Activated CD8-positive, alpha-beta memory T cell treated with anti-CD3 and anti-CD28 coated beads for 1 hour (primary cell): ENCODE results near the gene LSM14A.

Experiments
- DNase-seq, 2 donors: peaks; one replicate each; pipeline ENCODE4 v3.0.0-alpha.2; 2020; ENCODE audit warnings: low read depth in 1 of 2; ENCODE audit errors: extremely low read depth in 1 of 2

Gene LSM14A

GRCh38 chr19:34254046-34254697, 81.9 kb downstream of the LSM14A start, which contains the start of gene GARRE1:
Gene GARRE1 (plus strand): TSS chr19:34254554. CDS start chr19:34300474, 45,920 bp downstream.
- DNase-seq = peak; percentile 40 to 81

DNA sequence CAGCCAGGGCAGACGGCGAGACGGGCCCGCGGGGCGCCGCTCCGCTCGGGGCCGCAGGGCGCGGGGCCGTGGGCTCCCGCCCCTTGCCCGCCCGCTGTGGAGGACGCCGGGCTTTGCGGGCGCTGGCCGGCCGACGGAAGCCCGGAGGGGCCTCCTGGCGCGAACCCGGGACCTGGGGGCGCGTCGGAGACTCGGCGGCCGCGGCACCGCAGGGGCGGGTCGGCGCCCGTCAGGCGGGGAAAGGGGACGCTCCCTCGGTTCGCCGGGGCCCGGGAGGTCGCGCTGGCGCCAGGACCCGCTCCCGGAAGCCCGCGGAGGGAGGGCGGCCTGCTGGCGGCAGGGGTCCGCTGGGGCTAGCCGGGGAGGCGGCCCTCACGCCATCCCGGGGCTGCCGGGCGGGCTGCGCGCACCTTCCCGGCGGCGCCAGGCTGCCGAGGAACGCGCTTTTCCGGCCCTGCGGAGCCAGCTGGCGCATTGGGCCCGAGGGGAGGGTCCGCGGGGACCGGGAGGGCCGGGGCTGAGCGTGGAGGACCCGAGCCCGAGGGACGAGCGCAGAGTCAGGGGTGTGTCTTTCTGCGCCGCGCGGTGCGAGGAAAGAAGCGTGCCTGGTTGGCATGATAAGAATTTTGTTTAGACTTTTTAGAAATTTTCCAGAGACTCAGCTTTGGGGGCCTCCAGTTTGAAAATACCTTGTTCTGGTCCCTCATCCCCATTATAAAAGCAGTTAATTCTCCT, 82.6 kb downstream of the LSM14A start:
- peak in 1 of 2 donors; percentile 8 for DNase-seq

DNA sequence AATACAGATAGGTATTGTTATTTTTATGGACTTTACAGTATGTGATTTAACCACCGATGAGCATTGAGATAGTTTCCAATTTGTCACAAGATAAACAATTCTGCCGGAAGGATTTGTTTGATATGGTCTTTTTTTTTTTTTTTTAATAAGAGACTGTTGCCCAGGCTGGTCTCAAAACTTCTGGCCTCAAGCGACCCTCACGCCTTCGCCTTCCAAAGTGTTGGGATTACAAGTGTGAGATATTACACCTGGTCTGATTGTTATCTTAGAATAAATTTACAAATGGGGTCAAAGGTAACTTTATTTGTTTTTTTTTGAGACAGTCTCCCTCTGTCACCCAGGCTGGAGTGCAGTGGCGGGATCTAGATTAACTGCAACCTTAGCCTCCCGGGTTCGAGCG, 83.2 kb downstream of the LSM14A start:
- DNase-seq = no peak

DNA sequence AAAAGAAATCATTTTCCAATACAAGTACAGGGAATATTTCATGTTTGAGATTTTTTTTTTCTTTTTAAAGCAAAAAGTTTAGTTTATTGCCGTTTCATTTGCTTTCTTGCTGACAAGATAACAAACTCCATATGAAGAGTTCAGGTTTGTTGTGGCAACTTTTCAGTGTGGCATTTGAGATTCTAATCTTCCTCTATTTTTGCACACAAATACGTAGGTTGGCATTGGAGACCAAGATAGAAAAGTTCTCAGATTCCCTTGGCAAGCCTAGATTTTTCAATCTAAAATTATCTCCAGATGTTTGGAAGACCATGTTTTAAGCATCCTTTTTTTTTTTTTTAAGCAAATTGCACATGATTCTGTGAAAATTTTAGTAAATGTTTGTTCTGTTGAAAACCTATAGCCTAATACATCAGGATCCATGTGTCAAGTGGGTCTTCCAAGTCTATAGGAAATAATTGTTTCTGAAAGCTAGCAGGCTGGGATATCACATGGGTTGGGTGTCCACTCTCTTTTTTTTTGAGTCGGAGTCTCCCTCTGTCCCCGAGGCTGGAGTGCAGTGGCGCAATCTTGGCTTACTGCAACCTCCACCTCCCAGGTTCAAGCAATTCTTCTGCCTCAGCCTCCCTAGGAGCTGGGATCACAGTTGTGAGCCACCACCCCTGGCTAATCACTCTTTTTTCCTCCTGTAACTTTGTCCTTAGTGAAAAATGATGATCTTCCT, 84.7 kb downstream of the LSM14A start:
- DNase-seq = no peak

- no peak for DNase-seq
Measured at GRCh38 chr19:34257559-34257924, 85.2 kb downstream of the LSM14A start.

DNA sequence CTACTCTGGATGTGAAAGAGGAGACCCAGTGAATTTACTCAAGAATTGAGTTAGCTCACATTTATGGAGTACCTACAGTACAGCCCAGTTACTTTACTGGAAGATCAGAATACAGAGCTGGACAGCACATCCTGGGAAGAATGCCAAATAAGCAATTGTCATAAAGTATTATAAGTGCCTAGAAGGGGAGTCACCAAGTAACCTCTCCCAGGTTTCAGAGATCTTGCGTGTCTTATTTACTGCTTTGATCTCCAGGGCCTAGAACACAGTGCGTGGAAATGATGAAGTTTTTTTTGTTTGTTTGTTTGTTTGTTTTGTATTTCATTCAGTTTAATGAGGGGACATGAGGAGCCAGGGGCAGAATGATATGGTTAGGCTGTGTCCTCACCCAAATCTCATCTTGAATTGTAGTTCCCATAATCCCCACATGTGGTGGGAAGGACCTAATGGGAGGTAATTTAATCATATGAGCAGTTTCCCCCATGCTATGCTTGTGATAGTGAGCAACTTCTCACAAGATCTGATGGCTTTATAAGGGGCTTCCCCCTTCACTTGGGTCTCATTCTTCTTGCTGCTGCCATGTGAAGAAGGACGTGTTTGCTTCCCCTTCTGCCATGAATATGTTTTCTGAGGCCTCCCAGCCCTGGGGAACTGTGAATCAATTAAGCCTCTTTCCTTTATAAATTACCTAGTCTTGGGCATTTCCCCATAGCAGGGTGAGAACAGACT, 87.2 kb downstream of the LSM14A start:
- no peak for DNase-seq

- DNase-seq = no peak
Measured at GRCh38 chr19:34260771-34261173, 88.5 kb downstream of the LSM14A start.

DNA sequence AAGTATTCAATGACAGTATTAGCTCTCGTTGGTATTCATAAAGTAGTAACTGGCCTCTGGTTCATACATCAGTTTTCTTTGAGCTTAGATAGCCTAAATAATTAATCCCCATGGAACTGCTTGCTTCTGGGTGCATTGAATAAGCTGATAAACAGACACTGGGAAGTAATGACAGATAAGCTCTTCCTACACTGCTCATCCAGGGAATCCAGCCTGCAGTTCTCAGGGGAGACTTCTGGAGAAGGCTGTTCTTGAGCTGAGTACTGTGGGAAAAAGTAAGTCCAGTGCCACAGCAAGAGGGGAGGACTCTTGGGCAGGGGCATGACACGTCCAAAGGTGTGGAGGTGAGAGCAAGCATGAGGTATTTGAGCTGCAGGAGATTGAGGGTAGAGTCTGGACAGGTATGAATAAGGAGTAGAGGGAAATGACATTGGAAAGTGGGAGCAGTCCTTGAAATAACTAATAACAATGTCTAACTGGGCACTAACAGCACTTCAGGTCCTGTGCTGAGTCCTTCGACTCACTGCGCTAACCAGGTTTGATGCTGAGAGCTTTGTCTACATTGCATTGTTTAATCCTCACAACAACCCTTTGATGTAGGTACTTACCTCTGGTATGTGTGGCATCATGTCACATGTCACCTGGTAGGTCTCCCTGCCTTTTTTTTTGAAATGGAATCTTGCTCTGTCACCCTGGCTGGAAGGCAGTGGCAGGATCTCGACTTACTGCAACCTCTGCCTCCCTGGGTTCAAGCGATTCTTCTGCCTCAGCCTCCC, 89.2 kb downstream of the LSM14A start:
- DNase-seq = no peak

DNA sequence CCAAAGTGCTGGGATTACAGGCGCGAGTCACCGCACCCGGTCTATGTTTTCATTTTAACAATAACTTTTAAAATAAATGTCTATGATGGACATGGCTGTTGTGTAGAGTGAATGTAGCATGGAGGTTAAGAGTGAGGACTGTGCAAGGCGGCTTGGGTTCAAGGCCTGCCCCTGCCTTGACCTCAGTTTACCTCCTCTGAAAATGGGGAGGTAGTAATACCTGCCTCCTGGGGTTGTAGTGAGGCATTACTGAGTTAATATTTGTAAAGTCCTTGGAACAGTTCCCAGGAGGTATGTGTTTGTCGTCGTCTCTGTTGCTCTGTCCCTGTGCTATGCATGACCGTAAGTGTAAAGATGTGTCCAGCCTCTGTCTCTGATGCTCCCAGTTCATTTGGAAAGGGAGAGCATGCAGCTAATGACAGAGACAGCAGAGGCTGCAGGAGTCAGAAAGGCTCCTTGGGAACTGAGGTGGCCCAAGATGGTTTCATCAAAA, 91.5 kb downstream of the LSM14A start:
- no peak for DNase-seq

DNA sequence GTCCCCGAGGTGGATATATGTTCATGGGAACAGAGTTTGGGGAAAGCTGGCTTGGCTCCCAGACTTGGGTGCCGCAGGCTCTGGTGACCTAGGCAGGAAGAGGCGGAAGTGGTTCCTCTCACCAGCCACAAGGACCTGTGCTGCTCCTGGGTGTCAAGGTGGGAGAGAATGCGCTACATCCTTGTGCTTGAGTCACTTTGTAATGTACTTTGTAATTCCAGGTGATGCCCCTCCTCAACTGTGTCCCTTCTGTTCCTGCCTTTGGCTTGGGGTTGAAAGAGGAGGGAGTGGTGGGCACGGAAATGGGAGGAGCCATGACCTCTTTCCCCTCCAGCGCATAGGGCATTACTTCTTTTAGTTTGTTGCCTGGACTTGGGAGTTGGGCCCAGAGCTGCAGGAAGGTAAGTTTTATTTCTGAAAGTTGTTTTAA, 92.9 kb downstream of the LSM14A start:
- DNase-seq = no peak

GRCh38 chr19:34269081-34269480, 96.8 kb downstream of the LSM14A start:
- DNase-seq = no peak

DNA sequence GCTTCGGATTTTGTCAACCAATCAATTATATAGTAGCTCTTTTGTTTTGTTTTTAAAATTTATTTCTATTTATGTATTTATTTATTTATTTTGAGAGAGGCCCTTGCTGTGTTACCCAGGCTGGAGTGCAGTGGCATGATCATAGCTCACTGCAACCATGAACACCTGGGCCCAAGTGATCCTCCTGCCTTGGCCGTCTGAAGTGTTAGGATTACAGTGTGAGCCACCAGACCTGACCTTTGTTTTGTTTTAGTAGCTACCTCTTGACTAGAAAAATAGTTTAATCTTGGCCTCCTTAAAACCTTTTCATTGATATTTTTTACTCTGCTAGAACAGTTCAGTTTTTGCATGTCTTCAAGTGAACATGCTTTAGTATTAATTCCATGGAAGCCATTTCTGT, 97.2 kb downstream of the LSM14A start:
- no peak for DNase-seq

DNA sequence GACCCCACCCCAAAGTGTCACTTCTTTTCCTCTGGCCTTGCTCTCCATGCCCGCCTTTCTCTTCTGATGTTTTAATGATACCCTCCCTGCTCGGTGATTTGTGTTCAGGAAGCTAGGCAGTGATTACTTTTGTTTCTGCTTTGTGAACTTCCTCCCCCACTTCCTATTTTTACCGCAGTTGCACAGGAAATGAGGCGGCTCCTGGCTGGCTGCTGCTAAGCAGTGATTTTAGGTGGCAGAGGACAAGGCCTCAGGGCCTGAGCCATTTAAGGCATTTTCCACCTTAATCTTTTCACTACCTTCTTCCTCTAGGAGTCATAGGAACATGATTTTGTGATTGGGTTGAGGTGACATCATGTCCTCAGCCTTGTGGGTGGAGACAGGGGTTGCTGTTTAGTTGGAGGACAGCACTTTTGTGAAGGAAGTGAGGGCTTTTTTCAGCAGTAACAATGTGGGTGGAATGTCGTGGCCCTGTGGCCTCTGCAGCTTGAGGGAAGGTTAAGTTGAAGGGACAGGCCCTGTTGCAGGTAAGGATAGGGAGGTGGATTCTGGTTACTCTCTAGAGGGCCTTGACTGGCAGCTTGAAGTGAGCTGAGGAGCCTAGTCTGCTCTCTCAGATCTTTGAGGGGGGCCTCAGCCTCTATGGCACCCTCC, 97.8 kb downstream of the LSM14A start:
- peak; percentile 41 to 53 for DNase-seq

GRCh38 chr19:34273121-34273520, 100.8 kb downstream of the LSM14A start:
- no peak for DNase-seq

DNA sequence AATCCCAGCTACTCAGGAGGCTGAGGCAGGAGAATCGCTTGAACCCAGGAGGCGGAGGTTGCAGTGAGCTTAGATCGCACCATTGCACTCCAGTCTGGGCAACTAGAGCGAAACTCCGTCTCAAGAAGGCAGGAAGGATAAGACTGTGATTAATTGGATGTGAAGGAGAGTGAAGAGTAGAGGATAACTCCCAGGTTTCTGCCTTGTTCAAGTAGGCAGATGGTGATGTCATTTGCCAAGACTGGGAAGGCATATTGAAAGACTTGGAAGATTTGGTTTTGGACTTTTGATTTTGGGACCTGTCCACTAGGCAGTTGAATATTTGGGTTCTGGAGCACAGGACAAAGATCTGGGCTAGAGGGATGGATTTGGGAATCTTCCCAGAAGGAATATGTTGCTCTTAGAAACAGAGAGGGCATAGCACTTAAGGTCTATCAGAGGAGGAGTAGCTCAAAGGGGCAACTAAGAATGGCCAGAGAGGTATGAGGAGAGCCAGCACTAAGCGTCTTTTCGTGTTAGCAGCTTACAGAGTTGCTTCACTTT, 102.1 kb downstream of the LSM14A start:
- DNase-seq = no peak

DNA sequence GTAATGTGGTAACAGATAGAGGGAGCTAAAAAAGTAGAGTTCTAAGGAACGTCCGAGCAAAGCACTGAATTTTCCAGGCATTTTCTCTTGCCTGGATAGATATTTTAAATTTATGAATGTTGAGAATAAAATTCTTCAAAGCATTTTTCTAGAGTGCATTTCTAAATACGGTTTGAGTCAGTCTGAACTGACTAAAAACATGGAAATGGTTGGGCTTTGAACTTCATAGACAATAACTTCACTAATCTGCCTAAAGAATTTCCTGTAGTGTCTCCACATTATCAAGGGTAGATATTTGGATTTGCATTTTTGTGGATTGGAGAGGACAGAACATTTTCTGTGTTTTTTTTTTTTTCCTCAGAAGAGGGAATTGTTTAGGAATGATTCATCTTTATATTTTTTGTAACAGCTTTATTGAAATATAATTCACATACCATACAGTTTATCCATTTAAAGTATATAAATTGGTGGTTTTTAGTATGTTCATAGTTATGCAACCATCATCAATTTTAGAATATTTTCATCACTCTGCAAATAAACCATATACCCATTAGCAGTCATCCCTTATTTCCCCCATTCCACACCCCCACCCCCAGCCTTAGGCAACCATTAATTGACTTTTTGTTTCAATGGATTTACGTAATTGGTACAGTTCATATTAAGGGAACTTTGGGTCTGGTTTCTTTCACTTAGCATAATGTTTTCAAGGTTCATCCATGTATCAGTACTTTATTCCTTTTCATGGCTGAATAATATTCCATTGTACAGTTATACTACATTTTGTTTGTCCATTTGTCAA, 102.7 kb downstream of the LSM14A start:
- DNase-seq = no peak

GRCh38 chr19:34275705-34276104, 103.4 kb downstream of the LSM14A start:
- DNase-seq = no peak

DNA sequence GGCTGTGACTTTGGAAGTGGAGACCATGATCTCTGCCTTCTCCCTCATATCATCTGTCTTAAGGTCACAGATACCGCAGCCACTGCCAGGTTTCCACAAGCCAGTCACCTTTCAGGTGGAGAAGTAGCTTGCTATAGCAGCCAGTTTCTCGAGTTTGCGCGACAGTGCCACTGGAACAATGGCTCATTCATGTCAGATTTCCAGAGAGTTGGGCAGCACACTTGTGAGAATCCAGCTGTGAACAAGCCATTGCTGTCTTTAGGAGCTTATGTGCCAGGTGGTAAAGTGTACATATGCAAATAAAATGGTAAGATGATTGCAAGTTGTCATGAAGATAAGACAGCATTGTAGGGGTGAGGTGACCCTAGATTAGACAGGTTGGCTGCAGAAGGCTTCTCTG, 104.3 kb downstream of the LSM14A start:
- DNase-seq = no peak

DNA sequence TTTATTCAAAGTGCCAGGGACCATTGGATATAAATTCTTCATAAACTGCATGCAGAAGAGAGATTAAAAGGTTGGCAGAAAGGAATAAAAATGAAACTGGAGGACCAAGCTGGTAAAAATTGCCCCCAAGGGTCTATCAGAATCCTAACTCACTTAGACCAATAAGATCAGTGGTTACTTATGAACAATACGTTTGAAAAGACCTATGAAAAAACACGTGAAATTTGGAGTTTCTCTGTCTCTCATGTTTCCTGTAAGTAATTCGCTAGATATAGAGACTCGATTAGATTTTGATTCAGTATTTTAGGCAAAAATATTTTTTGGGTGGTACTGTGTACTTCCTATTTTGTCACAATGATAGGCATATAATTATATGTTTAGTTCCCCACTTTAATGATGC, 104.9 kb downstream of the LSM14A start:
- DNase-seq = no peak
